Lung (tissue), 16 donors: ENCODE measurements around the gene MME. TPM values are rescaled to one million over a fixed set of nuclear protein-coding genes. Genes with fewer than 3 reads are reported as not detected.

Experiments used
- ATAC-seq: fragments of 200-7000 bp; cut with Tn5 transposase; one replicate; pipeline ENCODE4 v1.9.1; 2020; ENCODE audit warnings: moderate number of reproducible peaks; ENCODE audit not compliant: insufficient read depth, low FRiP score
- DNase-seq, 3 donors: peaks; one replicate each; pipeline ENCODE4 v3.0.0-alpha.2; 2013 to 2017
- H3K27ac ChIP-seq, 2 donors: one replicate each; pipeline ENCODE4 v1.5.1; 2013; ENCODE audit warnings: mild to moderate bottlenecking in 2 of 2, moderate library complexity in 2 of 2, control low read depth in 1 of 2, inconsistent platforms in 1 of 2, low read depth in 1 of 2, low read length in 1 of 2
- H3K27me3 ChIP-seq, 3 donors: one replicate each; pipeline ENCODE4 v1.5.1; 2013; ENCODE audit warnings: low read length in 2 of 3; ENCODE audit not compliant: control insufficient read depth in 3 of 3, insufficient read depth in 3 of 3
- H3K36me3 ChIP-seq, 4 donors: one replicate each; pipeline ENCODE4 v1.5.1; 2013; ENCODE audit warnings: low read length in 4 of 4, mild to moderate bottlenecking in 1 of 4, moderate library complexity in 1 of 4; ENCODE audit not compliant: control insufficient read depth in 4 of 4, insufficient read depth in 4 of 4
- H3K4me1 ChIP-seq, 5 donors: one replicate each; pipeline ENCODE4 v1.5.1; 2013; ENCODE audit warnings: low read length in 5 of 5, mild to moderate bottlenecking in 2 of 5, moderate library complexity in 1 of 5; ENCODE audit not compliant: control insufficient read depth in 5 of 5, insufficient read depth in 5 of 5
- H3K4me3 ChIP-seq: one replicate; pipeline ENCODE4 v1.5.1; 2013; ENCODE audit warnings: mild to moderate bottlenecking, control low read depth, moderate library complexity
- H3K9ac ChIP-seq, 2 donors: one replicate each; pipeline ENCODE4 v1.5.1; 2013; ENCODE audit warnings: low read length in 2 of 2, control low read depth in 1 of 2; ENCODE audit not compliant: insufficient read depth in 1 of 2
- H3K9me3 ChIP-seq, 4 donors: one replicate each; pipeline ENCODE4 v1.5.1; 2013; ENCODE audit warnings: low read length in 3 of 4, mild to moderate bottlenecking in 1 of 4, moderate library complexity in 1 of 4; ENCODE audit not compliant: control insufficient read depth in 4 of 4, insufficient read depth in 3 of 4
- WGBS, 2 donors: extraction: QIAGEN DNeasy Blood & Tissue Kit; methylation state at CpG; one replicate each; pipeline ENCODE4 v1.1.7; 2013; 5-methylcytosine and 5-hydroxymethylcytosine counted together
- long read RNA-seq, 5 donors: transcript quantifications; one replicate each; lab custom pipeline, GENCODE V29; 2026
- polyA plus RNA-seq, 2 donors: library from polyadenylated mRNA; stranded (reverse); fragments of 200-250 nt; gene quantifications; one replicate each; pipeline ENCODE4 v1.2.1, GENCODE V29; 2013
- total RNA-seq, 2 donors: library from RNA; depleted of rRNA in 1 of 2; stranded (reverse); fragments of >200 nt in 1 of 2; gene quantifications; one replicate each; pipeline ENCODE4 v1.2.1, GENCODE V29; 2014 to 2021
- TF ChIP-seq, protein P1 (sequence below): IDR thresholded peaks from 2 replicates; pipeline ENCODE4 v1.5.1; 2012; ENCODE audit warnings: mild to moderate bottlenecking; ENCODE audit errors: control extremely low read depth, extremely low read depth
- donor health status: control.
- donor health status: control.
- donor health status: Bipolar disorder and iron deficiency.
- donor health status: healthy.
- donor health status: DM: yes; HTN: yes; CAD: no.

Gene MME
- total RNA-seq (10 to 100 TPM in 1 of 2 donors, 1 to 10 TPM in 1; 9.2 to 41.0 TPM), polyA plus RNA-seq (1 to 10 TPM; 7.9 to 9.2 TPM)
- long read RNA-seq, donor 1, full-length matches to known transcripts, result 1 of 1 reads
- long read RNA-seq, donor 1, partial matches to known transcripts, result 0 of 1 reads
- long read RNA-seq, donor 1, other reads (novel, unspliced or antisense), result 0 of 1 reads
- long read RNA-seq, donor 2, result 0 reads
- long read RNA-seq, donor 3, result 0 reads
- long read RNA-seq, donor 4, partial matches to known transcripts, result 0 of 2 reads
- long read RNA-seq, donor 4, other reads (novel, unspliced or antisense), result 0 of 2 reads
- long read RNA-seq, donor 5, full-length matches to known transcripts, result 1 of 1 reads
- long read RNA-seq, donor 5, partial matches to known transcripts, result 0 of 1 reads
- long read RNA-seq, donor 5, other reads (novel, unspliced or antisense), result 0 of 1 reads

DNA sequence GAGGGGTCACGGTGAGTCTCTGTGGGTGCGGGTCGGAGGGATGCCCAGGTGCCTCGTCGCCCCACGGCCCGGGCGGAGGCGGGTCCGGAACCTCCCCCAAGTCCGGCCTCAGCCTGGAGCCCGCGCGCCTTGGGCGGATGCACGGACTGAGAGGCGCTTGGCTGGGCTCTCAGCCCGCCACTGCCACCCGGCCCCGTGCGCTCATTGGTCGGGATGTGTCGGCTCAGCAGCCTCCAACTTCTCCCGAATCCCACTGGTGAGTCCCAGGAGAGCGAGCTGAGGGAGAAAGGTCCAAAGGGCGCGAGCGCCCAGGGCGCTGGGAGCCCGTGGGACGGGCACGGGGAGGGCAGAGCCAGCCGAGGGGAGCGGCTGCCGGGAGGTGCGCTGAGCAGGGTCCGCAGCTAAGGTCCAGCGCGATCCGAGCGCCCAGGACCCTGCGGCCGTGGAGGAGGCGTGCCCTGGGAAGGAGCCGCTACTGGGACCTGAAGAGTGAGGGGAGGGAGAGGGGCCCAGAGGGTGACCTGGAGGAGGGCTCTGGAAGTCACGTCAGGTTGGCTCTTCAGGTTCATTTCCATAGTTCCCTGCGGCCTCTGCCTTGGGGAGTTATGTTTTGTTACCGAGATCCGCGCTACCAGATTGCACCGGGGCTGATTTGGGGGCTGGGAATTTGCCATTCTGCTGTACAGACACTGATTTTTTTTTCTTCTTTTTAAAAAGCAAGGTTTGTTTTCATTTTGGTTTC, at the start of gene MME:
Gene MME, plus strand, starts transcription at position 574 of the 742 bp plus-strand sequence. CDS start 3,849 bp downstream, outside the sequence.
- H3K9me3 ChIP-seq, result peaks cover 0 to 1% (median 0%) of the 10 kb centered on the region in 4 donors
- peak within 1 kb of the TSS in 1 of 2 donors; percentile 76 for H3K9ac ChIP-seq
- peaks cover 0 to 18% (median 3%) of the 10 kb centered on the region in 3 donors for H3K27me3 ChIP-seq
- no peaks in the 10 kb centered on the region for H3K36me3 ChIP-seq
- peak; percentile 72 to 77 (median 77) for DNase-seq
- peak; percentile 27 for ATAC-seq
- H3K4me3 ChIP-seq, result peak within 1 kb of the TSS; percentile 30
- H3K27ac ChIP-seq, result peak within 1 kb of the TSS in 1 of 2 donors; percentile 61
- H3K4me1 ChIP-seq, result peaks cover 0 to 4% (median 0%) of the 10 kb centered on the region in 5 donors
- WGBS, 2 donors, result 1 to 2% methylated on average over 50 to 51 of the region's 51 CpGs
- TF ChIP-seq, protein P1, sequence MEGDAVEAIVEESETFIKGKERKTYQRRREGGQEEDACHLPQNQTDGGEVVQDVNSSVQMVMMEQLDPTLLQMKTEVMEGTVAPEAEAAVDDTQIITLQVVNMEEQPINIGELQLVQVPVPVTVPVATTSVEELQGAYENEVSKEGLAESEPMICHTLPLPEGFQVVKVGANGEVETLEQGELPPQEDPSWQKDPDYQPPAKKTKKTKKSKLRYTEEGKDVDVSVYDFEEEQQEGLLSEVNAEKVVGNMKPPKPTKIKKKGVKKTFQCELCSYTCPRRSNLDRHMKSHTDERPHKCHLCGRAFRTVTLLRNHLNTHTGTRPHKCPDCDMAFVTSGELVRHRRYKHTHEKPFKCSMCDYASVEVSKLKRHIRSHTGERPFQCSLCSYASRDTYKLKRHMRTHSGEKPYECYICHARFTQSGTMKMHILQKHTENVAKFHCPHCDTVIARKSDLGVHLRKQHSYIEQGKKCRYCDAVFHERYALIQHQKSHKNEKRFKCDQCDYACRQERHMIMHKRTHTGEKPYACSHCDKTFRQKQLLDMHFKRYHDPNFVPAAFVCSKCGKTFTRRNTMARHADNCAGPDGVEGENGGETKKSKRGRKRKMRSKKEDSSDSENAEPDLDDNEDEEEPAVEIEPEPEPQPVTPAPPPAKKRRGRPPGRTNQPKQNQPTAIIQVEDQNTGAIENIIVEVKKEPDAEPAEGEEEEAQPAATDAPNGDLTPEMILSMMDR, result no peak

DNA sequence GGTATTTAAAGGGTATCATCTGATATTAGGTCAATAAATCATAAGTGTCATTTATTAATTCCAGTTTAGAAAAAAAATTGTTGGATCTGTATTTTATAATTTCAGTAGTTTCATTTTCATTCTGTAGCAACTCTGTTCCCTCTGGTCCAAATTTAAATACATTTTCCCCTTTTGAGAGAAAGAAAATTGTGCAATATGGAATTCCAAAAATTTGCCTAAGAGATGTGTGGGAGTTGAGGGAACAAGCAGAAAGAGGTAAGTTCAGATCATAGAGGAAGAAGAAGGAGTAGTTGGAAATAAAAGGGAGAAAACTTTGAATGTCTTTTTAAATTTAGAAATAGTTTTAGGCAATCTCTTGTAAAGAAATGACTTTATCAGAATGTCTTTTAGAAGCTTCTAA, 48.9 kb upstream of the MME start:
- DNase-seq (peak in 1 of 3 donors; percentile 7), ATAC-seq (no peak)
- Histone ChIP-seq H3K9ac (no peak overlapping the region), H3K36me3 (no peaks in the 10 kb centered on the region), H3K27ac (no peak overlapping the region), H3K4me1 (peaks cover 0 to 4% (median 0%) of the 10 kb centered on the region in 5 donors), H3K4me3 (no peak overlapping the region), H3K9me3 (no peaks in the 10 kb centered on the region), H3K27me3 (no peaks in the 10 kb centered on the region)
- TF ChIP-seq, protein P1, result no peak

DNA sequence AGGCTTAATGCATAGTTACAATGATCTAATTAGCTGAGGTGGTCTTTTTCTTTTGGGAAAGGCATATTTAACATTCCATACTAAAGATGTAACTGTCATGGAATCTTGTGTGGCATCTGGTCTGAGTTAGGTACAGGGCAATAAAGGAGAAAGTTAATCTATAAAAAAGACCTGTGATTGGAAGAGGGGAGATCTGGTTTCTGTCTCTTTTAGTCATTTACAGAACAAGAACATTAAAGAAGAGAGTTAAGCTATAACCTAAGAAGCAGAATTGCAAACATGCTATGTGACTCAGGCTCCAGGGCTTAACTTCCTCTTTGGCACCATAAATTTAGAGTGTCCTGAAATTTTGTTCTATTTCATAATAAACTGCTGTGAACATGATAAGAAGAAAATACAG, 47.2 kb upstream of the MME start:
- no peaks in the 10 kb centered on the region for H3K36me3 ChIP-seq
- ATAC-seq (no peak), DNase-seq (no peak)
- H3K9ac ChIP-seq, result no peak overlapping the region
- peaks cover 0 to 1% (median 0%) of the 10 kb centered on the region in 5 donors for H3K4me1 ChIP-seq
- H3K9me3 ChIP-seq, result no peaks in the 10 kb centered on the region
- H3K27me3 ChIP-seq, result no peaks in the 10 kb centered on the region
- H3K4me3 ChIP-seq, result no peak overlapping the region
- H3K27ac ChIP-seq, result no peak overlapping the region
- TF ChIP-seq, protein P1, result no peak
